Astrocyte (in vitro differentiated cells and primary cell): ENCODE results near the gene MEN1.
"Not testable (repeated sequence)": the region's sequence is repeated elsewhere in the genome, so short reads cannot be mapped to it uniquely, and the experiment has no call there.

Source experiments
- CTCF ChIP-seq: IDR thresholded peaks from 2 replicates; pipeline ENCODE4 v1.5.1; 2011; ENCODE audit warnings: low read depth, mild to moderate bottlenecking, inconsistent platforms, low read length, moderate library complexity; ENCODE audit not compliant: insufficient read depth
- EZH2 ChIP-seq: IDR thresholded peaks from 2 replicates; pipeline ENCODE4 v1.6.1; 2012; ENCODE audit warnings: mild to moderate bottlenecking, low read length, inconsistent platforms; ENCODE audit not compliant: insufficient read depth

GRCh38 chr11:64815433-64815832 lies 5.1 kb upstream of the MEN1 start:
- TF ChIP-seq EZH2, CTCF: not testable (repeated sequence)
